ENCODE measurements around the gene HOXA7.

Gene HOXA7

GRCh38 chr7:27156508-27156898, at the start of gene HOXA7:
HOXA7 (minus strand) TSS chr7:27156675; CDS start chr7:27156545, 130 bp downstream.
- H3K79me2 ChIP-seq (ENCODE audit: control insufficient read depth, low read length), result no peaks in the 10 kb centered on the region
- no peaks in the 10 kb centered on the region for H4K20me1 ChIP-seq (ENCODE audit: control insufficient read depth, insufficient read depth, low read depth, low read length)
- no peaks in the 10 kb centered on the region for H3K9me3 ChIP-seq (ENCODE audit: control insufficient read depth, insufficient read depth, low read length)
- no peak within 1 kb of the TSS for H3K4me2 ChIP-seq (ENCODE audit: low read length)
- no peak within 1 kb of the TSS for H3K4me3 ChIP-seq (ENCODE audit: low read length)
- peaks cover 31% of the 10 kb centered on the region for H3K4me1 ChIP-seq (ENCODE audit: control insufficient read depth, low read length)
- H3F3A ChIP-seq (ENCODE audit: control insufficient read depth, insufficient read depth), result no peaks in the 10 kb centered on the region
- peaks cover 80% of the 10 kb centered on the region for H3K27me3 ChIP-seq (ENCODE audit: control insufficient read depth, low read length)
- no peaks in the 10 kb centered on the region for H3K36me3 ChIP-seq (ENCODE audit: control insufficient read depth, low read length)
- TF ChIP-seq EZH2phosphoT487 (IDR thresholded peaks at IDR 0.05; ENCODE audit: borderline replicate concordance, low read length), result no peak
- TF ChIP-seq CTCF (IDR thresholded peaks at IDR 0.05; ENCODE audit: low read depth, low read length, poor library complexity, severe bottlenecking), result no peak
- no peak within 1 kb of the TSS for H3K27ac ChIP-seq (ENCODE audit: low read depth, low read length)
- H3K9me2 ChIP-seq (replicated peaks; ENCODE audit: control insufficient read depth, low read length), result no peaks in the 10 kb centered on the region

- H3K9me3 ChIP-seq (ENCODE audit: control insufficient read depth, insufficient read depth, low read length), result no peaks in the 10 kb centered on the region
- peaks cover 13% of the 10 kb centered on the region for H3K4me1 ChIP-seq (ENCODE audit: control insufficient read depth, low read length)
- H3K4me3 ChIP-seq (ENCODE audit: low read length), result no peak overlapping the region
- H4K20me1 ChIP-seq (ENCODE audit: control insufficient read depth, insufficient read depth, low read depth, low read length), result peaks cover 2% of the 10 kb centered on the region; the same call in 1 of the 2 replicates
- no peak overlapping the region for H3K27ac ChIP-seq (ENCODE audit: low read depth, low read length)
- no peaks in the 10 kb centered on the region for H3K36me3 ChIP-seq (ENCODE audit: control insufficient read depth, low read length)
- TF ChIP-seq EZH2phosphoT487 (IDR thresholded peaks at IDR 0.05; ENCODE audit: borderline replicate concordance, low read length) (0 out of 2 replicates have a peak, but pooled peaks have one; percentile 50), CTCF (IDR thresholded peaks at IDR 0.05; ENCODE audit: low read depth, low read length, poor library complexity, severe bottlenecking) (no peak)
- H3K9me2 ChIP-seq (replicated peaks; ENCODE audit: control insufficient read depth, low read length), result no peaks in the 10 kb centered on the region
- no peaks in the 10 kb centered on the region for H3K79me2 ChIP-seq (ENCODE audit: control insufficient read depth, low read length)
- H3K4me2 ChIP-seq (ENCODE audit: low read length), result no peak overlapping the region
- peaks cover 91% of the 10 kb centered on the region for H3K27me3 ChIP-seq (ENCODE audit: control insufficient read depth, low read length)
- H3F3A ChIP-seq (ENCODE audit: control insufficient read depth, insufficient read depth), result no peaks in the 10 kb centered on the region
Measured at GRCh38 chr7:27205325-27206280, 49.1 kb upstream of the HOXA7 start.

GRCh38 chr7:27204851-27205322, 48.4 kb upstream of the HOXA7 start:
- Histone ChIP-seq H3K9me3 (ENCODE audit: control insufficient read depth, insufficient read depth, low read length) (no peaks in the 10 kb centered on the region), H3K27me3 (ENCODE audit: control insufficient read depth, low read length) (peaks cover 91% of the 10 kb centered on the region), H3K4me1 (ENCODE audit: control insufficient read depth, low read length) (peaks cover 15% of the 10 kb centered on the region), H3K79me2 (ENCODE audit: control insufficient read depth, low read length) (no peaks in the 10 kb centered on the region), H3K4me3 (ENCODE audit: low read length) (no peak overlapping the region), H3F3A (ENCODE audit: control insufficient read depth, insufficient read depth) (no peaks in the 10 kb centered on the region), H3K36me3 (ENCODE audit: control insufficient read depth, low read length) (no peaks in the 10 kb centered on the region), H3K9me2 (replicated peaks; ENCODE audit: control insufficient read depth, low read length) (no peaks in the 10 kb centered on the region), H4K20me1 (ENCODE audit: control insufficient read depth, insufficient read depth, low read depth, low read length) (peaks cover 4% of the 10 kb centered on the region; the same call in 1 of the 2 replicates), H3K4me2 (ENCODE audit: low read length) (no peak overlapping the region), H3K27ac (ENCODE audit: low read depth, low read length) (no peak overlapping the region)
- TF ChIP-seq CTCF (IDR thresholded peaks at IDR 0.05; ENCODE audit: low read depth, low read length, poor library complexity, severe bottlenecking) (no peak), EZH2phosphoT487 (IDR thresholded peaks at IDR 0.05; ENCODE audit: borderline replicate concordance, low read length) (no peak)
